HepG2 (cell line): ENCODE measurements around the gene UNC5A. TPM values are rescaled to one million over a fixed set of nuclear protein-coding genes. Genes with fewer than 3 reads are reported as not detected.

ENCODE experiments used
- CREM ChIP-seq, 2 experiments: sonication (generic) in 1 of 2; formaldehyde crosslinking in 1 of 2; IDR thresholded peaks; 2 replicates each; pipeline versions ENCODE4 v1.4.0 to v1.6.1; 2016 to 2020; ENCODE audit warnings: antibody characterized with exemption in 1 of 2, mild to moderate bottlenecking in 1 of 2, missing genetic modification reagents in 1 of 2
- MED1 ChIP-seq: sonication (generic); formaldehyde crosslinking; IDR thresholded peaks from 2 replicates; pipeline ENCODE4 v1.4.0; 2020; ENCODE audit warnings: missing genetic modification reagents
- PAWR ChIP-seq: sonication (generic); formaldehyde crosslinking; IDR thresholded peaks from 2 replicates; pipeline ENCODE4 v1.4.0; 2020; ENCODE audit warnings: missing genetic modification reagents, mild to moderate bottlenecking, borderline replicate concordance
- ZNF124 ChIP-seq: sonication (generic); formaldehyde crosslinking; IDR thresholded peaks from 2 replicates; pipeline ENCODE4 v1.4.0; 2020; ENCODE audit warnings: missing genetic modification reagents
- ZNF407 ChIP-seq: sonication (generic); formaldehyde crosslinking; IDR thresholded peaks from one replicate; pipeline ENCODE4 v1.5.1; 2020; ENCODE audit warnings: mild to moderate bottlenecking, missing genetic modification reagents; ENCODE audit errors: not compliant biosample characterization
- ZNF567 ChIP-seq: sonication (generic); formaldehyde crosslinking; IDR thresholded peaks from 2 replicates; pipeline ENCODE4 v1.8.1; 2023; ENCODE audit warnings: mild to moderate bottlenecking, missing genetic modification reagents, borderline replicate concordance
- polyA plus RNA-seq, 8 experiments: library from polyadenylated mRNA; depleted of rRNA in 3 of 8; stranded (reverse) in 7 of 8; unstranded in 1 of 8; fragments of >200 nt; fragmentation: Illumina TruSeq in 4 of 8; extraction: Trizol in 4 of 8; gene quantifications; 2 replicates each; pipeline versions ENCODE4 v1.2.1 to v1.2.3, GENCODE V29; 2011 to 2016; ENCODE audit warnings: low read depth in 4 of 8, missing spikeins in 1 of 8, mixed read lengths in 1 of 8; ENCODE audit not compliant: insufficient read depth in 1 of 8
- total RNA-seq, 5 experiments: library from RNA; depleted of rRNA; stranded (reverse); fragments of >200 nt; fragmentation: Illumina TruSeq; extraction: Trizol; gene quantifications; 2 replicates each; pipeline ENCODE4 v1.2.3, GENCODE V29; 2016; ENCODE audit warnings: low read depth in 1 of 5

The UNC5A gene
- total and polyA plus RNA-seq, 2 of the 13 experiments (the other 11 are each of a cell fraction or from before 2014, with no cell fraction given): not detected

- TF ChIP-seq ZNF407 (CRISPR knock-in tag): no peak
- TF ChIP-seq MED1: no peak
- no peak for TF ChIP-seq ZNF124 (CRISPR knock-in tag)
- TF ChIP-seq ZNF567: no peak
- TF ChIP-seq CREM (IDR thresholded peaks at IDR 0.05): no peak
- no peak for TF ChIP-seq CREM (CRISPR knock-in tag; IDR thresholded peaks at IDR 0.05)
- no peak for TF ChIP-seq PAWR (CRISPR knock-in tag)
These were observed 76.2 kb downstream of the UNC5A start (continued) for GRCh38 chr5:176886336-176887251.
